ENCODE measurements around the gene ERVW-1. TPM values are rescaled to one million over a fixed set of nuclear protein-coding genes. Genes with fewer than 3 reads are reported as not detected.
A peak's percentile ranks its signal among the peaks of the same experiment; 100 is the strongest.
"Not testable (repeated sequence)": the region's sequence is repeated elsewhere in the genome, so short reads cannot be mapped to it uniquely, and the experiment has no call there.

ERVW-1 gene
- total RNA-seq, 1 donor = not detected

DNA sequence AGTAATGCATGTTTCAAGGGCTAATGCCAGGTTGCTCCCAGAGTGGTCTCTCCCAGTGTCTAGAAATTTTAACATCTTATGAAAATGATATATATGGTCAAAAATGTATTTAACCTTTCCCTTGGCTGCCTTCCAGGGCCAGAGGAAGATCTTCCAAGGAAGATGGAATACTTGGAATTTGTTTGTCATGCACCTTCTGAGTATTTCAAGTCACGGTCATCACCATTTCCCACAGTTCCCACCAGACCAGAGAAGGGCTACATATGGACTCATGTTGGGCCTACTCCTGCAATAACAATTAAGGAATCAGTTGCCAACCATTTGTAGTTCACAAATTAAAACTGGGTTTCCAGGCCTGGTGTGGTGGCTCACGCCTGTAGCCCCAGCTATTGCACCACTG, 21.5 kb downstream of the ERVW-1 start:
- no peaks in the 10 kb centered on the region for H3K4me1 ChIP-seq (ENCODE audit: insufficient read depth, low read length)
- H3K4me3 ChIP-seq (ENCODE audit: low read length) = no peak overlapping the region
- no peaks in the 10 kb centered on the region for H3K9me3 ChIP-seq (ENCODE audit: low read depth, low read length)

DNA sequence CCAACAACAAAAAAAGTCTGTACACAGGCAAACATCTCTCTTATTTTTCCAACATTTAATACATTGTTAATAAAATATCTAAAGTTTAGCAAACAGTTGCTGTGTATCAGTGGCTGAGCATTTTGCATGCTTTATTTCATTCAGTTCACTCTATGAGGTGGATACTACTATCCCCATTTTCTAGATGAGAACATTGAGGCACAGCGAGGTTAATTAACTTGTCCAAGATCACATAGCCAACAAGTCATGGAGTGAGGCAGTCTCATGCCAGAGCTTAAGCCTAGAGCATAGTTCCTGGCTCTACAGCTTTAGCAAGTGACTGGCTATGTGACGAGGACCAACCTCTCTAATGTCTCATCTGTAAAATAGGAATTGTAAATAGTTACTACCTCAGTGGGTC, 26.1 kb downstream of the ERVW-1 start:
- Histone ChIP-seq H3K9me3 (ENCODE audit: low read depth, low read length) (no peaks in the 10 kb centered on the region), H3K4me1 (ENCODE audit: insufficient read depth, low read length) (peaks cover 11% of the 10 kb centered on the region), H3K27me3 (ENCODE audit: insufficient read depth, low read length) (no peaks in the 10 kb centered on the region), H3K4me3 (ENCODE audit: low read length) (no peak overlapping the region)

More for the DNA sequence above, 21.5 kb downstream of the ERVW-1 start:
- H3K27me3 ChIP-seq (ENCODE audit: insufficient read depth, low read length) = no peaks in the 10 kb centered on the region

DNA sequence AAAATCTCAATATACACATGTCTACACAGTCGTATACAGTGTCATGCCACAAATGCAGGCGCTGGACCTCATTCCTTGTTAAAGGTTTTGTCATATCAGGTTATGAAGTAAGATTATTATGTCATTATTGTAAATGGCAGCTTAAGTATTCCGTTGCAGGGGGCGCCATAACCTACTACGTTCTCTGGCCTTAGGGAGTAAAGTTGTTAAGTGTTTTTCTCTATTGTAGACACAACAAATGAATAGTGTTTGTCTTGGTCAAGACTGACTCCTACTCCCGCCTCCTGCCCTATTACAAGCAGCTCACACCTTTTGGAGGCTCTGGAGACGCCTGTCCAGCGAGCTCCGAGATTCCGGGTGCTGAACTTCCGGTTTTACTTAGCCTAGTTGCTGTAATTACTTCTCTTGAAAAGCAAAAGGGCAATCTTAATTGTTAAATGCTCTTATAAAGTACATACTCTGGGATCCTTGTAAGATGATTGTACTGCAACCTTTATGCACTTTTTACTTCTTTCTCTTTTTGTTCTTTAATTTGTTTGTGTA, 29.5 kb downstream of the ERVW-1 start:
- Histone ChIP-seq H3K4me3 (ENCODE audit: low read length) (peak overlapping the region; percentile 95), H3K9me3 (ENCODE audit: low read depth, low read length) (no peaks in the 10 kb centered on the region), H3K4me1 (ENCODE audit: insufficient read depth, low read length) (peaks cover 13% of the 10 kb centered on the region), H3K27me3 (ENCODE audit: insufficient read depth, low read length) (no peaks in the 10 kb centered on the region)

DNA sequence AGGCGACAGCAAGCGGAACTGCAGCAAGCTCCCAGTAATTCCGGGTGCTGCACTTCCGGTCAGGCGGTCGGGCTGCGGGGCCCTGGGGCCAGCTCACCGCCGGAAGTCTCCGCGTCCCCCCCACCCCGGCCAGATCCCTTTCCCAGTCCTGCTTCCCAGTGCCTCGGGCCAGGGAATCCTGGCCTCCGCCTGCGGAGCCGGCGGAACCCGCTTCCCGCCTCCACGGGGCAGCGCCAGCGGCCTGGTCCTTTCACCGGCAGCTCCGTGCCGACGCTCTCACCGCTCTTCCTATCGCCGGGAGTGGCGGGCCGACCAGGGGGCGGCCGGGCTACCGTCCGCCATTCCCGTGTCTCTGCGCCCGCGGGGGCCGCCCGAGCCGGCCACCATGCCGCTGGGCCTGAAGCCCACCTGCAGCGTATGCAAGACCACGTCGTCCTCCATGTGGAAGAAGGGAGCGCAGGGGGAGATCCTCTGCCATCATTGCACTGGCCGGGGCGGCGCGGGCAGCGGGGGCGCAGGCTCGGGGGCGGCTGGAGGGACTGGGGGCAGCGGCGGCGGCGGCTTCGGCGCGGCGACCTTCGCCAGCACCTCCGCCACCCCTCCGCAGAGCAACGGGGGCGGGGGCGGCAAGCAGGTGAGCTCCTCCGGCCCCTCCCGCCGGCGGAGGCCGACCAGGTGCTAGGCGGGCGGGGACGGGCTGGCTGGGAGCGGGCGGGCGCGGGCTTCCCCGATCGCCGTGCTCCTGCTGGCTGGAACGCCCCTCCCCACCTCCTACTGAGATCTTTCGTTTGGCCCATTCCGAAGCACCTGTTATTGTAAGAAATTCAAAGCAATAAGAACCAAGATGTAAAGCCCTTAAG, 30.2 kb downstream of the ERVW-1 start, which contains the start of gene GATAD1:
Gene GATAD1 (plus strand): TSS at position 138 of the 860 bp plus-strand sequence. CDS start 248 bp downstream, at position 386.
- H3K4me1 ChIP-seq (ENCODE audit: insufficient read depth, low read length) = peaks cover 13% of the 10 kb centered on the region
- peak within 1 kb of the TSS; percentile 95 for H3K4me3 ChIP-seq (ENCODE audit: low read length)
- no peaks in the 10 kb centered on the region for H3K9me3 ChIP-seq (ENCODE audit: low read depth, low read length)
- H3K27me3 ChIP-seq (ENCODE audit: insufficient read depth, low read length) = no peaks in the 10 kb centered on the region

DNA sequence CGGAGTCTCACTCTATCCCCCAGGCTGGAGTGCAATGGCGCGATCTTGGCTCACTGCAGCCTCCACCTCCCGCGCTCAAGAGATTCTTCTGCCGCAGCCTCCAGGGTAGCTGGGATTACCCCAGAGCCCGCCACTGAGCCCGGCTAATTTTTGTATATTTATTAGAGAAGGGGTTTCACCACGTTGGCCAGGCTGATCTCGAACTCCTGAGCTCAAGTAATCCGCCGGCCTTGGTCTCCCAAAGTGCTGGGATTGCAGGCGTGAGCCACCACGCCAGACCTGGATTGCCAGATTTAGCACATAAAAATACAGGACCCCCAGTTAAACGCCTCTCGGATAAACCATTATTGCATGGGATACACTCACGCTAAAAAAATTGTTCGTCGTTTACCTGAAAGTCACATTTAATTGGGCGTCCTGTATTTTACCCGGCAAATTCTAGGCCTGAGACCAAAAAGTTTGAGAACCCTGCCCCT, 30.8 kb downstream of the ERVW-1 start:
- Histone ChIP-seq H3K9me3 (ENCODE audit: low read depth, low read length) (no peaks in the 10 kb centered on the region), H3K27me3 (ENCODE audit: insufficient read depth, low read length) (no peaks in the 10 kb centered on the region), H3K4me1 (ENCODE audit: insufficient read depth, low read length) (peaks cover 13% of the 10 kb centered on the region), H3K4me3 (ENCODE audit: low read length) (peak overlapping the region; percentile 95)

DNA sequence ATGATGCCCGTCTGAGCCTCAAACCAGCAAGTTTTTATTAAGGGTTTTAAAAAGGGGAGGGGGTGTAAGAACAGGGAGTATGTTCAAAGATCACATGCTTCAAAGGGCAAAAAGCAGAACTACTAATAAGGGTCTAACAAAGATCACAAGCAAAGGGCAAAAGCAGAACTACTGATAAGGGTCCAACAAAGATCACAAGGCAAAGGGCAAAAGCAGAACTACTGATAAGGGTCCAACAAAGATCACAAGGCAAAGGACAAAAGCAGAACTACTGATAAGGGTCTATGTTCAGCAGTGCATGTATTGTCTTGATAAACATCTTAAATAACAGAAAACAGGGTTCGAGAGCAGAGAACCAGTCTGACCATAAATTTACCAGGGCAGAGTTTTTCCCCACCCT, 35.0 kb downstream of the ERVW-1 start:
- H3K4me3 ChIP-seq (ENCODE audit: low read length) = not testable (repeated sequence)

DNA sequence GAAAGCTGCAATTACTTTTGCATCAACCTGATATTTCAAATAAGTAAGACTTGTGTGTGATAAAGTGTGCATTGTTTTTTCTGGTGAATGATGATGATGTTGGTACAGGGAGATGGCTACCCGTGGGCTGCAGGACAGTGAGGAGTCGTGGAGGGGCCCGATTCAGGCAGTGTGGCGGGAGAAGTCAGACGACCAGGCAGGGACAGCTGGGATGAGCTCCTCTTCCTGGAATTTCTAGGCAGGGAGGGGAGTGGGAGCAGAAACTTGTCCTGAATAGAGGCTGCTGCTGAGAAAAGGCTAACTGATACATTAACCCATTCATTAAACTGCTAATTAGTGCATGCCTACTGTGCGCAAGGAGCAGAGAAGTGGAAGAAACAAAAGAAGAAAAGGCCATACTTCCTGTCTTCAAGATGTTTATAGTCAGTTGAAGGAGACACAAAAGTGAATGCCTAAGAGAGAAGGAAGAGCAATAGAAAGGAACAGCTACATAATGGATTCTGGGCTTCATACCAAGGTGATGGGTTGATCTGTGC, 39.7 kb downstream of the ERVW-1 start:
- H3K4me3 ChIP-seq (ENCODE audit: low read length) = no peak overlapping the region
- no peaks in the 10 kb centered on the region for H3K9me3 ChIP-seq (ENCODE audit: low read depth, low read length)
- no peaks in the 10 kb centered on the region for H3K4me1 ChIP-seq (ENCODE audit: insufficient read depth, low read length)
- H3K27me3 ChIP-seq (ENCODE audit: insufficient read depth, low read length) = no peaks in the 10 kb centered on the region

More for the DNA sequence above, 35.0 kb downstream of the ERVW-1 start:
- not testable (repeated sequence) for H3K9me3 ChIP-seq (ENCODE audit: low read depth, low read length); H3K4me1 ChIP-seq (ENCODE audit: insufficient read depth, low read length); H3K27me3 ChIP-seq (ENCODE audit: insufficient read depth, low read length)

DNA sequence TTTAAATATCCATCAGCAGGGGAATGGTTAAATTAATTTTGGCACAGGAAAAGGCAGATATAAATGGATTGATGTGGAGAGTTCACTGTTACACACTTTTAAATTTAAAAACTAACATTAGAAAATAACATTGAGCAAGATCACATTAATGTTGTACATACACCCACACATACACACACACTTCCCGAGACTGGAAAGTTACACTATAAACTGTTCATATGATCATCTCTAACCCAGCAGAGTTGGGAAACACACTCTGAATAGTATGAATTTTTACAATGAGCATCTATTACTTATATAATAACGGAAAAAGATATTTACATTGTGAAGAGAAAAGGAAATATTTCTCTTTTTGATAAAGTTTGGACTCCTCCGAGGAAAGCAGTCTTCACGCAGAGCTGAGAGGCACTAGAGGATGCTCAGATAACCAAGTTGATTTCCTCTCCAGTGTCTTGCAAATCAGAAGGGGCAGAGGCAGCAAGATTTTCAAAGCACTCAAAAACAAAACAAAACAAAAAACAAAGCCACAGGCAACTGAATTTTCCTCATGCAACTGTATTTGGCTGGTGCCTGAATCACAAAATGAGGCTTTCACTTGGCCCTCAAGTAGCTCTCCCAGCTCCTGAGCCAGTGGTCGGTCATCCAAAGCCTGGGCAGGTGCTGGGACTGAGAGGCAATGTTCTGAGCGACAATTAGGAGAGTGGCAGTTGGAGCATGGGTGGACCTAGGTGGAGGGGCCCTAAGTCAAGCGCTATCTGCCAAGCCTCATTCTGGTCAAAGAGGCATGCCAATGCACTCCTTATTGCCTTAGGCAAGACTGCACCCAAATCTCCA, 40.9 kb downstream of the ERVW-1 start:
- H3K4me1 ChIP-seq (ENCODE audit: insufficient read depth, low read length) = no peaks in the 10 kb centered on the region
- no peaks in the 10 kb centered on the region for H3K9me3 ChIP-seq (ENCODE audit: low read depth, low read length)
- H3K27me3 ChIP-seq (ENCODE audit: insufficient read depth, low read length) = no peaks in the 10 kb centered on the region
- no peak overlapping the region for H3K4me3 ChIP-seq (ENCODE audit: low read length)

DNA sequence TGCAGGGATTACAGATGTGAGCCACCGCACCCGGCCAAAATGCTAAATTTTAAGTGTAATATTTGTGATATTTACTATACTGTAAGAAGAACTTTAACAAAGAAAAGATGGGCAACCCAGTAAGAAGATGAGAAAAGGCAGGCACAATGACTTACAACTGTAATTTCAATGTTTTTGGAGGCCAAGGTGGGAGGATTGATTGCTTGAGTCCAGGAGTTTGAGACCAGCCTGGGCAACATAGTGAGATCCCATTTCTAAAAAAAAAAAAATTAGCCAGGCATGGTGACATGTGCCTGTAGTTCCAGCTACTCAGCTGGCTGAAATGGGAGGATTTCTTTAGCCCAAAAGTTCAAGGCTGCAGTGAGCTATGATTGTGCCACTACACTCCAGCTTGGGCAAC, 42.2 kb downstream of the ERVW-1 start:
- Histone ChIP-seq H3K4me1 (ENCODE audit: insufficient read depth, low read length) (no peaks in the 10 kb centered on the region), H3K27me3 (ENCODE audit: insufficient read depth, low read length) (no peaks in the 10 kb centered on the region), H3K9me3 (ENCODE audit: low read depth, low read length) (no peaks in the 10 kb centered on the region), H3K4me3 (ENCODE audit: low read length) (no peak overlapping the region)

DNA sequence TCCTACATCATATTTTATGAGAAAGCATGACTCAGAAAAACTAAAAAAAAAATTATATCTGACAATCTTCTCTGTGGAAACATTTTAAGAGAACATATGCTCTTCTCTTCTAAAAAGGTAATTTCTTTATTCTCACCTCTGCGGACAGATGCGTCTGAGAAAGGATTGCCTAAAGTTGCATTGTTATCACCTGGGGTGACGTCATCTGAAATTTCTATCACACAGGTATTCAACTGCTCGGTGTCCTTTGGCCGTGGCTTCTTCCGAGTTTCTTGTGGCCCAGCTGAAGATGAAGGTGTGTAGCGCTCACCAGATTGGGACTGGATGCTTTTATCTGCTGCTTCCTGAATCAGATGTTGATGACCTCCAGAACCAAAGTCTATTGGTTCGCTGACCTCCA, 44.7 kb downstream of the ERVW-1 start:
- H3K4me3 ChIP-seq (ENCODE audit: low read length) = no peak overlapping the region
- no peaks in the 10 kb centered on the region for H3K9me3 ChIP-seq (ENCODE audit: low read depth, low read length)
- H3K4me1 ChIP-seq (ENCODE audit: insufficient read depth, low read length) = no peaks in the 10 kb centered on the region
- H3K27me3 ChIP-seq (ENCODE audit: insufficient read depth, low read length) = no peaks in the 10 kb centered on the region

DNA sequence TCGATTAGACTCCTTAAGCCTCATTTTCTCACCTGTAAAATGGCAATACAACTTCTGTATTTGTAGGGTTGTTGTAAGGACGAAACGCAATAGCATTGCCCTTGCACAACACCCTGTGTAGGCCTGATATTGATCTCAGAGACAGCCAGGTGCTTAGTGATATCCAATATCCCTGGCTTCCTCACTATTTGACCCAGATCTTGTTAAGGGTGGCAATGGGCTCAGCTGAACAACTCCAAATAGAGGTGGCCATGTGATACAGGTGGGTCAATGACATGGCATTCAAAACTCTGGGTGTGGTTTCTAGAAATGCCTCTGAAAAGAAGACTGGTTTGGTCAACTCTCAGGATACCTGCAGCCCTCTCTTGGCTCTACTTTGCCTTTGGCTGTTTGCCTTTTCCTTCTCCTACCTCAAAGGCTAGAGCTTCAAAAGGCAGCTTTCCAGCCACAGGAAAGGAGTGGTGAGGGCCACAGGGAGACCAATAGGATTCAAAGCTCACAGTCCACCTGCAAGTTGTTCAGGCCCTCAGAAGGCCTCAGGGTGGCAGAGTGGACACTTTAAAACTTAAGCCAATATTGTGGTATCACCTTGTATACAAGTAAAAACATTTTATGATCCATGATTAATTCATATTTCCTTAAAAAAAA, 45.3 kb downstream of the ERVW-1 start:
- H3K27me3 ChIP-seq (ENCODE audit: insufficient read depth, low read length) = no peaks in the 10 kb centered on the region
- H3K9me3 ChIP-seq (ENCODE audit: low read depth, low read length) = no peaks in the 10 kb centered on the region
- H3K4me1 ChIP-seq (ENCODE audit: insufficient read depth, low read length) = no peaks in the 10 kb centered on the region
- H3K4me3 ChIP-seq (ENCODE audit: low read length) = no peak overlapping the region

DNA sequence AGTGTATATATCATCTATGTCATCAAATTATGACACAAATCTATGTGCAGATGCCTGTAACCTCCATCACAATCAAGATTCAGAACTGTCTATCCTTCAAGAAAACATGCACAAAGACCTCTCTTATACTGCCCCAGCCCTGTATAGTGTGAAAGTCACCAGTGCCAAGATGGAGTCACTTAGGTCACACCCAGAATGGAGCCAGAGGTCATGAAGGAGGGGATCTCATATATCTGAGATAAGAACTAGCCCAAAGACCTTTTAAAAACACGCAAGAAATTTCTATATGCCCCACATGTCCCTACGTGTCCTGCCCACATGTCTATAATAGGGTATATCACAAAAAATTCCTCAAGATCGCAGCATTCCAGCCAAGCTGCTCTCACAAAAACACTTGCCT, 50.6 kb downstream of the ERVW-1 start:
- H3K9me3 ChIP-seq (ENCODE audit: low read depth, low read length) = no peaks in the 10 kb centered on the region
- no peak overlapping the region for H3K4me3 ChIP-seq (ENCODE audit: low read length)
- H3K27me3 ChIP-seq (ENCODE audit: insufficient read depth, low read length) = no peaks in the 10 kb centered on the region
- peaks cover 11% of the 10 kb centered on the region for H3K4me1 ChIP-seq (ENCODE audit: insufficient read depth, low read length)

DNA sequence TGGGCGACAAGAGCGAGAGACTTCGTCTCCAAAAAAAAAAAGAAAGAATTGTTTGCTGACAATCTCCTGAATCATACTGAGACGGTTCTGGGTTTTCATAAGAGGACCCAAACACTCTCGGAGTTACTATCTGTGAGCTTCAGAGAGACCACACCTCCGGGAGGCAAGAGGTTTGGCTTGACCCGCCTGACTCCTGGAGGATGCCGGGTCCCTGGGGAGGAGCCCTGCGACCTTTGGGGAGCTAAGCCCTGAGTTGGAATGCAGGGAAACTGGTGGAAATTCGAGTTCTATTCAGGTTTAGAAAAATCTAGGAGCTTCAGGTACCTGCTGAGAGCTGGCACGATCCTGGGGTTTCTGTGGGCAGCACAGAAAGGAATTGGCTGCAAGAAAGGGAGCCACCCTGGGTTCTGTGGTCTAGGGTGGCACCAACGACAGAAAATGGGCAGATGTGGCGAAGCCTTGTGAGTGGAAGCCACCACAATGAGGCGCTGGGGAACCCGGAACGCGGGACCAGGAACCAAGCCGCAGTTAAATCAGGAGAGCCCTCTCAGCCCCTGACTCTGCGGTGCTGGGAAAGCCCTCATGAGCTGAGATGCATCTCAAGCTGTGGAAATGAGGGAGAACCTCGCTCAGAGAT, 52.3 kb downstream of the ERVW-1 start:
- H3K9me3 ChIP-seq (ENCODE audit: low read depth, low read length) = no peaks in the 10 kb centered on the region
- H3K4me3 ChIP-seq (ENCODE audit: low read length) = no peak overlapping the region
- no peaks in the 10 kb centered on the region for H3K27me3 ChIP-seq (ENCODE audit: insufficient read depth, low read length)
- peaks cover 11% of the 10 kb centered on the region for H3K4me1 ChIP-seq (ENCODE audit: insufficient read depth, low read length)

DNA sequence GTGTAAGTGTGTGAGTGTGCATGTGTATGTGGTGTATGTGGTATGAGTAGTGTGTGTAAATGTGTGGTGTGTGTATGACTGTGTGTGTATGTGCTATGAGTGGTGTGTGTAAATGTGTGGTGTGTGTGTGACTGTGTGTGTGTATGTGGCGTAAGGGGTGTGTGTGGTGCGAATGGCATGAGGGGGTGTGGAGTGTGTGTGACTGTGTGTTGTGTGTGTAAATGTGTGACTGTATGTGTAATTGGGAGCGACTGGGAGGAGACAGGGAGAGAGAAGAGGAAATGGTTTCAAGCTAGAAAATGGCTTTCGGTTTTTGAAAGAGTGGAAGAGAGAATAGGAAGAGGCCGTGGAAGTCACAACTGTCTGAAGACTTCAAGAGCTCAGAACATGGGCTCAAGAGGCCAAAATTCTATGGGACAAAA, 54.0 kb downstream of the ERVW-1 start:
- H3K4me1 ChIP-seq (ENCODE audit: insufficient read depth, low read length) = peaks cover 11% of the 10 kb centered on the region
- no peak overlapping the region for H3K4me3 ChIP-seq (ENCODE audit: low read length)
- H3K9me3 ChIP-seq (ENCODE audit: low read depth, low read length) = no peaks in the 10 kb centered on the region
- H3K27me3 ChIP-seq (ENCODE audit: insufficient read depth, low read length) = no peaks in the 10 kb centered on the region
